Stomach (tissue), 9 donors: ENCODE results near the gene MET. TPM values are rescaled to one million over a fixed set of nuclear protein-coding genes. Genes with fewer than 3 reads are reported as not detected.

Source experiments
- DNase-seq, 2 donors: peaks; one replicate each; pipeline versions ENCODE4 v3.0.0 to v3.0.0-alpha.2; 2013 to 2019
- H3K27ac ChIP-seq, 5 donors: fragments of 200-600 bp in 4 of 5; sonication (generic) in 4 of 5; one replicate each; pipeline ENCODE4 v1.5.1; 2013 to 2019; ENCODE audit warnings: mild to moderate bottlenecking in 1 of 5, moderate library complexity in 1 of 5
- H3K27me3 ChIP-seq, 3 donors: fragments of 200-600 bp; sonication (generic); one replicate each; pipeline ENCODE4 v1.5.1; 2017 to 2019; ENCODE audit warnings: mixed run types in 1 of 3
- H3K36me3 ChIP-seq, 4 donors: fragments of 200-600 bp; sonication (generic); 1 replicate in 3 of 4; 2 replicates in 1 of 4; pipeline ENCODE4 v1.5.1; 2016 to 2019
- H3K4me1 ChIP-seq, 4 donors: fragments of 200-600 bp; sonication (generic); one replicate each; pipeline ENCODE4 v1.5.1; 2016 to 2019
- H3K4me3 ChIP-seq, 4 donors: fragments of 200-600 bp; sonication (generic) in 3 of 4; one replicate each; pipeline ENCODE4 v1.5.1; 2016 to 2019; ENCODE audit warnings: mild to moderate bottlenecking in 1 of 4
- H3K9me3 ChIP-seq, 4 donors: fragments of 200-600 bp; sonication (generic); one replicate each; pipeline ENCODE4 v1.5.1; 2016 to 2019
- CTCF ChIP-seq, 7 experiments: fragments of 450-650 bp in 4 of 7; fragments of 200-600 bp in 3 of 7; sonication (generic) in 3 of 7; IDR thresholded peaks; one replicate each; pipeline ENCODE4 v1.5.1; 2016 to 2019; ENCODE audit warnings: antibody characterized with exemption in 7 of 7, control low read depth in 2 of 7, mild to moderate bottlenecking in 1 of 7
- EP300 ChIP-seq: sonication (generic); formaldehyde crosslinking; IDR thresholded peaks from one replicate; pipeline ENCODE4 v1.6.1; 2017; ENCODE audit warnings: antibody characterized with exemption
- POLR2A ChIP-seq, 4 donors: fragments of 450-650 bp; IDR thresholded peaks; one replicate each; pipeline ENCODE4 v1.6.1; 2016; ENCODE audit warnings: antibody characterized with exemption in 4 of 4, control low read depth in 2 of 4, mild to moderate bottlenecking in 1 of 4, moderate library complexity in 1 of 4
- POLR2AphosphoS5 ChIP-seq, 3 donors: sonication (generic); formaldehyde crosslinking; IDR thresholded peaks; one replicate each; pipeline ENCODE4 v1.6.1; 2016; ENCODE audit warnings: antibody characterized with exemption in 3 of 3
- WGBS, 5 donors: extraction: QIAGEN DNeasy Blood & Tissue Kit in 3 of 5; methylation state at CpG; one replicate each; pipeline versions ENCODE4 v1.1.5 to v1.1.7; 2013 to 2018; 5-methylcytosine and 5-hydroxymethylcytosine counted together
- intact Hi-C: fragments of 100-400 bp; cut with DNase I; formaldehyde crosslinking; loops from one replicate; pipeline ENCODE4 v1.15.1; 2023; ENCODE audit warnings: low total_unique reads
- polyA plus RNA-seq, 3 donors: library from polyadenylated mRNA; stranded (reverse); fragments of 200-250 nt; gene quantifications; one replicate each; pipeline ENCODE4 v1.2.3, GENCODE V29; 2013
- total RNA-seq, 5 donors: library from RNA; depleted of rRNA; stranded (reverse); fragments of >200 nt; gene quantifications; one replicate each; pipeline versions ENCODE4 v1.1.0 to v1.2.3, GENCODE V29; 2014 to 2016
- donor health status: healthy with polysubstance abuse.
- donor health status: Bipolar disorder and iron deficiency.
- donor health status: healthy.

Gene MET
- total and polyA plus RNA-seq, 8 donors: 0.58 to 36.2 (median 4.3) TPM

GRCh38 chr7:116772423-116772863, 100.4 kb downstream of the MET start:
- Histone ChIP-seq H3K4me3 (no peak overlapping the region), H3K27ac (peak overlapping the region in 2 of 5 donors; percentile 42 to 52), H3K36me3 (peaks cover 0 to 5% (median 0%) of the 10 kb centered on the region in 4 donors), H3K27me3 (no peaks in the 10 kb centered on the region), H3K9me3 (no peaks in the 10 kb centered on the region), H3K4me1 (peaks cover 2 to 20% (median 10%) of the 10 kb centered on the region in 4 donors)
- no peak for TF ChIP-seq POLR2A (IDR thresholded peaks at IDR 0.05)
- TF ChIP-seq EP300: no peak
- TF ChIP-seq POLR2AphosphoS5 (IDR thresholded peaks at IDR 0.05): no peak
- TF ChIP-seq CTCF (IDR thresholded peaks at IDR 0.05): no peak
- DNase-seq: peak in 1 of 2 donors; percentile 39
- intact Hi-C loops: no loop called here

- H3K36me3 ChIP-seq: peaks cover 0 to 5% (median 0%) of the 10 kb centered on the region in 4 donors
- no peak for DNase-seq
- H3K27ac ChIP-seq: no peak overlapping the region
- no peak overlapping the region for H3K4me3 ChIP-seq
- intact Hi-C loops: no loop called here
- WGBS, 5 donors: 81 to 95% (median 90%) methylated on average over 2 of the region's 2 CpGs
- peaks cover 3 to 25% (median 14%) of the 10 kb centered on the region in 4 donors for H3K4me1 ChIP-seq
- no peaks in the 10 kb centered on the region for H3K9me3 ChIP-seq
- H3K27me3 ChIP-seq: no peaks in the 10 kb centered on the region
- no peak for TF ChIP-seq POLR2A (IDR thresholded peaks at IDR 0.05)
Measured at GRCh38 chr7:116772926-116773749, 101.1 kb downstream of the MET start.

- intact Hi-C loops: no loop called here
- peaks cover 0 to 7% (median 0%) of the 10 kb centered on the region in 4 donors for H3K36me3 ChIP-seq
- no peak for DNase-seq
- H3K4me3 ChIP-seq: no peak overlapping the region
- H3K9me3 ChIP-seq: no peaks in the 10 kb centered on the region
- TF ChIP-seq EP300 (no peak), POLR2AphosphoS5 (IDR thresholded peaks at IDR 0.05) (no peak), POLR2A (IDR thresholded peaks at IDR 0.05) (no peak), CTCF (IDR thresholded peaks at IDR 0.05) (no peak)
- no peaks in the 10 kb centered on the region for H3K27me3 ChIP-seq
- peaks cover 7 to 53% (median 33%) of the 10 kb centered on the region in 4 donors for H3K4me1 ChIP-seq
- WGBS, 5 donors: 52 to 93% (median 76%) methylated on average over 2 of the region's 2 CpGs
- H3K27ac ChIP-seq: peak overlapping the region; percentile 8 to 50 (median 35)
Measured at GRCh38 chr7:116776046-116776445, 104.0 kb downstream of the MET start.

- Histone ChIP-seq H3K4me3 (no peak overlapping the region), H3K4me1 (peaks cover 7 to 60% (median 36%) of the 10 kb centered on the region in 4 donors), H3K27me3 (no peaks in the 10 kb centered on the region), H3K36me3 (peaks cover 0 to 7% (median 0%) of the 10 kb centered on the region in 4 donors), H3K9me3 (no peaks in the 10 kb centered on the region), H3K27ac (peak overlapping the region in 4 of 5 donors; percentile 8 to 50 (median 26))
- WGBS, 5 donors: 57 to 69% (median 60%) methylated on average over 3 of the region's 3 CpGs
- intact Hi-C loops: no loop called here
- TF ChIP-seq EP300 (no peak), POLR2AphosphoS5 (IDR thresholded peaks at IDR 0.05) (peak in 1 of 3 donors; percentile 82)
- peak in 1 of 2 donors; percentile 76 for DNase-seq
Measured at GRCh38 chr7:116776610-116777289, 104.8 kb downstream of the MET start.

- Histone ChIP-seq H3K27ac (peak overlapping the region in 2 of 5 donors; percentile 18 to 50), H3K4me1 (peaks cover 7 to 66% (median 39%) of the 10 kb centered on the region in 4 donors), H3K4me3 (no peak overlapping the region), H3K36me3 (peaks cover 0 to 7% (median 0%) of the 10 kb centered on the region in 4 donors), H3K9me3 (no peaks in the 10 kb centered on the region), H3K27me3 (no peaks in the 10 kb centered on the region)
- WGBS, 5 donors: 61 to 79% (median 65%) methylated on average over 3 of the region's 3 CpGs
- TF ChIP-seq POLR2AphosphoS5 (IDR thresholded peaks at IDR 0.05) (peak in 1 of 3 donors; percentile 47), CTCF (IDR thresholded peaks at IDR 0.05) (no peak)
- intact Hi-C loops: no loop called here
- DNase-seq: peak in 1 of 2 donors; percentile 73
Measured at GRCh38 chr7:116777651-116778281, 105.8 kb downstream of the MET start.
